BE2C (cell line): ENCODE data around the gene HSH2D.
"Not testable (repeated sequence)": the region's sequence is repeated elsewhere in the genome, so short reads cannot be mapped to it uniquely, and the experiment has no call there.

Experiments
- DNase-seq: peaks from one replicate; pipeline ENCODE4 v3.0.0-alpha.2; 2020
- H3K27me3 ChIP-seq: fragments of 250-450 bp; sonication (Bioruptor Pico); 2 replicates; pipeline ENCODE4 v1.5.1; 2020; ENCODE audit warnings: mild to moderate bottlenecking
- H3K36me3 ChIP-seq: fragments of 250-450 bp; sonication (Bioruptor Pico); 2 replicates; pipeline ENCODE4 v1.5.1; 2020; ENCODE audit warnings: mild to moderate bottlenecking
- H3K4me1 ChIP-seq: fragments of 250-450 bp; sonication (Bioruptor Pico); 2 replicates; pipeline ENCODE4 v1.5.1; 2020
- H3K4me3 ChIP-seq: 2 replicates; pipeline ENCODE4 v1.5.1; 2011; ENCODE audit warnings: low read depth, low read length
- H3K9me3 ChIP-seq: fragments of 250-450 bp; sonication (Bioruptor Pico); 2 replicates; pipeline ENCODE4 v1.5.1; 2020
- TF ChIP-seq, protein P1 (sequence below): IDR thresholded peaks from 2 replicates; pipeline ENCODE4 v1.5.1; 2012; ENCODE audit warnings: mild to moderate bottlenecking, low read depth, low read length

HSH2D gene

DNA sequence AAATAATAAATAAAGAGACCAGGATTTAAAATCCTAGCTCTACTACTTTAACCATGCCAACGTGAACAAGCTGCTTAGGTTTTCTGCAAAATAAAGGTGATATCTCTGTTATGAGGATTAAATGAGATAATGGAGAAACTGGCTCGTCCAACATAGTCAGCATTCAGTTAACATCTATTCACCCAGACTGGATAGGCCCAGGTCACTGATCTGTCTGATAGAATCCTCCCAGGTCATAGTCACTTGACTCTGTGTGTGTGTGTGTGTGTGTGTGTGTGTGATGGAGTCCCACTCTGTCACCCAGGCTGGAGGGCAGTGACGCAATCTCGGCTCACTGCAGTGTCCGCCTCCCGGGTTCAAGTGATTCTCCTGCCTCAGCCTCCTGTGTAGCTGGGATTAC lies 44.7 kb upstream of the HSH2D start:
- H3K36me3 ChIP-seq, result peaks cover 73% of the 10 kb centered on the region

DNA sequence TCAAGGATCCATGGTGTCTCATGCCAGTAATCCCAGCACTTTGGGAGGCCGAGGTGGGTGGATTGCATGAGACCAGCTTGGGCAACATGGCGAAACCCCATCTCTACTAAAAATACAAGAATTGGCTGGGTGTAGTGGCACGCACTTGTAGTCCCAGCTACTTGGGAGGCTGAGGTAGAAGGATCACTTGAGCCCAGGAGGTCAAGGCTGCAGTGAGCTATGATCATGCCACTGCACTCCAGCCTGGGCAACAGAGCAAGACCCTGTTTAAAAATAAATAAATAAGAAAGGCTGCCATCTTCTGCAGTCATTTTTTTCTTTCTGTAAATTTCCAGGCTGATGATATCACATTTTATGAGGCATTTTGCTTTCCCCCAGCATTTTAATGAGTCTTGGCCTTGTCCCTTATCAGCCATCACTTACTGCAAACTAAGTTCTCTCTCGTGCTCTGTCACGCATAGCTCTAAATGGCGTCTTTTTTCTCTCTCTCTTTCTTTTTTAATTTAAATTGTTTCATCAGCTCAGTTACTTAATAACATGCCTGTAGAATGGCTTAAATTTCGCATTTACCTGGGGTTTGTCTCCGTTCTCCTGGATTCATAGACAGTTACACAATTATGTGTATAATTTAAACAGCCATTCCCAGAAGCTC lies 44.0 kb upstream of the HSH2D start:
- H3K9me3 ChIP-seq, H3K4me1 ChIP-seq, H3K4me3 ChIP-seq, DNase-seq, H3K27me3 ChIP-seq: not testable (repeated sequence)
- H3K36me3 ChIP-seq, result peaks cover 72% of the 10 kb centered on the region

More for the DNA sequence above, 44.7 kb upstream of the HSH2D start:
- H3K4me1 ChIP-seq, result no peaks in the 10 kb centered on the region
- H3K27me3 ChIP-seq, result no peaks in the 10 kb centered on the region
- no peak overlapping the region for H3K4me3 ChIP-seq
- H3K9me3 ChIP-seq, result no peaks in the 10 kb centered on the region
- TF ChIP-seq, protein P1, sequence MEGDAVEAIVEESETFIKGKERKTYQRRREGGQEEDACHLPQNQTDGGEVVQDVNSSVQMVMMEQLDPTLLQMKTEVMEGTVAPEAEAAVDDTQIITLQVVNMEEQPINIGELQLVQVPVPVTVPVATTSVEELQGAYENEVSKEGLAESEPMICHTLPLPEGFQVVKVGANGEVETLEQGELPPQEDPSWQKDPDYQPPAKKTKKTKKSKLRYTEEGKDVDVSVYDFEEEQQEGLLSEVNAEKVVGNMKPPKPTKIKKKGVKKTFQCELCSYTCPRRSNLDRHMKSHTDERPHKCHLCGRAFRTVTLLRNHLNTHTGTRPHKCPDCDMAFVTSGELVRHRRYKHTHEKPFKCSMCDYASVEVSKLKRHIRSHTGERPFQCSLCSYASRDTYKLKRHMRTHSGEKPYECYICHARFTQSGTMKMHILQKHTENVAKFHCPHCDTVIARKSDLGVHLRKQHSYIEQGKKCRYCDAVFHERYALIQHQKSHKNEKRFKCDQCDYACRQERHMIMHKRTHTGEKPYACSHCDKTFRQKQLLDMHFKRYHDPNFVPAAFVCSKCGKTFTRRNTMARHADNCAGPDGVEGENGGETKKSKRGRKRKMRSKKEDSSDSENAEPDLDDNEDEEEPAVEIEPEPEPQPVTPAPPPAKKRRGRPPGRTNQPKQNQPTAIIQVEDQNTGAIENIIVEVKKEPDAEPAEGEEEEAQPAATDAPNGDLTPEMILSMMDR, result no peak
- no peak for DNase-seq

DNA sequence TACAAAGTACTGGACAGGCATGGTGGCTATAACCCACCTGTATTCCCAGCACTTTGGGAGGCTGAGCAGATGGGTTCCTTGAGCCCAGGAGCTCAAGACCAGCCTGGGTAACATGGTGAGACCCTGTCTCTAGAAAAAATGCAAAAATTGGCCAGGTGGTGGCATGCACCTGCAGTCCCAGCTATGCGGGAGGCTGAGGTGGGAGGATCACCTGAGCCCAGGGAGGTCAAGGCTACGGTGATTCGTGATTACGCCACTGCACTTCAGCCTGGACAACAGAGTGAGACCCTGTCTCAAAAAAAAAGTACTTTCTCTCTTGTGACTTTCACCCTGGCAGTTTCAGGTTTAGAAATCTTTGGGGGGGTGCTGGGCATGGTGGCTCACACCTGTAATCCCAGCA lies 43.0 kb upstream of the HSH2D start:
- TF ChIP-seq, protein P1, result no peak
- DNase-seq, result no peak
- no peak overlapping the region for H3K4me3 ChIP-seq
- no peaks in the 10 kb centered on the region for H3K9me3 ChIP-seq
- no peaks in the 10 kb centered on the region for H3K4me1 ChIP-seq
- H3K36me3 ChIP-seq, result peaks cover 62% of the 10 kb centered on the region
- no peaks in the 10 kb centered on the region for H3K27me3 ChIP-seq

DNA sequence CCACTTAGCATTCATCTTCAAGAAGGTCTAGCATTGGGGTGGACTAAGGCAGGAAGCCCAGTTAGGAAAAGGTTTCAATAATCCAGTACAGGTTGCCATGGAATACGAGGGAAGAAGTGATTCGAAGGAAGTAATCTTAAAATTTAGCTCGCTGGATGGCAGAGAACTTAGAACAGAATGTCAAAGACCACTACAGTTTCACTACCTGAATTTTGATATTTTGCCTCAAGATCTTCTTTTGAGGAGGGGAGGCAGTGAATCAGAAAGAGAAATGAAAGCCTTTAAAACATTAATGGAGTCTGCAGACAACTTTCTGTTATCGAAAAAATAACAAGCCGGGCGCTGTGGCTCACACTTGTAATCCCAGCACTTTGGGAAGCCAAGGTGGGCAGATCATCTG lies 38.8 kb upstream of the HSH2D start:
- H3K4me3 ChIP-seq, result no peak overlapping the region

DNA sequence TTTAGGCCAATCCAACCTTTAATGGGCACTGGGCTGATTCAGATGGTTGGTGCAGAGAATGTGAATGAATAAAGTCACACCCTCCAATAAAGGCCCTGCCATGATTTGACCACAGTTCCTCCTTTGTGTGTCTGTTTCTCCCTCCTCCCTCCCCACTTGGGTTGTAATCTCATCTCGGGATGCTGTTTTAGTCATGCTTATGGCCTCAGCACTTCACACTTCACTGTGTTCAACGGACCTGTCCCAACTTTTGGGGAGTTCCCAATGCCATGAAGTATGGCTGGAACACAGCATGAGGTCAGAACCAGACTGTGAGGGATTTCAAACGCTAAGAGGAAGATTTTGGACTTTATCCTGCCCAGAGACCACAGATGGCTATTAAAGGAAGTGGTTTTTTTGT lies 37.4 kb upstream of the HSH2D start:
- Histone ChIP-seq H3K36me3 (peaks cover 13% of the 10 kb centered on the region), H3K4me3 (no peak overlapping the region), H3K9me3 (no peaks in the 10 kb centered on the region), H3K4me1 (no peaks in the 10 kb centered on the region), H3K27me3 (no peaks in the 10 kb centered on the region)
- TF ChIP-seq, protein P1, result no peak
- no peak for DNase-seq

More for the DNA sequence above, 38.8 kb upstream of the HSH2D start:
- TF ChIP-seq, protein P1, result no peak
- no peak for DNase-seq
- no peaks in the 10 kb centered on the region for H3K9me3 ChIP-seq
- H3K4me1 ChIP-seq, result no peaks in the 10 kb centered on the region
- H3K36me3 ChIP-seq, result peaks cover 27% of the 10 kb centered on the region
- H3K27me3 ChIP-seq, result no peaks in the 10 kb centered on the region

DNA sequence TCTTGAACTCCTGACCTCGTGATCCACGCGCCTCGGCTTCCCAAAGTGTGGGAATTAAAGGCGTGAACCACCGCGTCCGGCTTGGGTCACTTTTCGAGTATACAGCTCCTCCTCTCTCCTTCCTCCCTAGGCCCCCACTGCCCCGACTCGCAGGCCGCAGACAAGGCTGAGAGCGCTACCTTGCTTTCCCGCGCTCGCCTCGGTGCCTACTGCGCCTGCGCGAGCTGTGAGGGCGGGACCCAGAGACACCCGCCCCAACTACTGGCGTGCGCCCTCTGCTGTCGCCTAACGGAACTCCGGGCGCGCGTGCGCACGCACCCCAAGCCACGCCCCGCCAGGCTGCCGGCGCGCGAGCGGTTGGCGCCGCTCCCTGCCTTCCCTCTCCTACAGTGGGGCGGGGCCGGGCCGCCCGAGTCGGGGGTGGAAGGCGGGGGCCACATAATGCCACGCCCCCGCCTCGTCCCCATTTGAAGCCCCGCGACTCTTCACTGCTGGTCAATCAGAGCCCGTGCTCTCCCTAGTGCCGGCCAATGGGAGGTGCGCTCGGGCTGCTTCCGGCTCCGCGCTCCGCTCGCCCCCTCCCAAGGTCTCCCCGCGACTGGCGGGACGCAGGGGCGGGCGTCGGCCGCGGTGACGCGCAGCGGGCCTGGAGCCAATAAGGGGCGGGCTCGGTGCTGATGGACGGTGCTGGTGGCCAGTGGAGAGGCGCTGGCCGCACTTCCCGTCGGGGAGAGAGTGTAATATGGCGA lies 32.2 kb upstream of the HSH2D start, which contains the start of gene RAB8A:
Gene RAB8A (plus strand): TSS at position 730 of the 749 bp plus-strand sequence. CDS start 13 bp downstream, at position 743.
- H3K4me1 ChIP-seq, result no peaks in the 10 kb centered on the region
- TF ChIP-seq, protein P1, result peak; percentile 77
- H3K36me3 ChIP-seq, result no peaks in the 10 kb centered on the region
- H3K9me3 ChIP-seq, result no peaks in the 10 kb centered on the region
- DNase-seq, result peak; percentile 98
- H3K4me3 ChIP-seq, result peak within 1 kb of the TSS; percentile 98
- H3K27me3 ChIP-seq, result no peaks in the 10 kb centered on the region
